HG02588 (cell line): ENCODE data around the gene TMED1.

Experiments
- ATAC-seq: cut with Tn5 transposase; IDR thresholded peaks from one replicate; pipeline ENCODE4 v1.9.1; 2021; ENCODE audit warnings: mild to moderate bottlenecking, moderate library complexity; ENCODE audit not compliant: unreplicated experiment

The TMED1 gene

GRCh38 chr19:10812196-10812595 is 23.8 kb downstream of the TMED1 start:
- ATAC-seq, result no peak

GRCh38 chr19:10811391-10812111 is 24.5 kb downstream of the TMED1 start:
- no peak for ATAC-seq

GRCh38 chr19:10809651-10810285 is 26.2 kb downstream of the TMED1 start:
- no peak for ATAC-seq

DNA sequence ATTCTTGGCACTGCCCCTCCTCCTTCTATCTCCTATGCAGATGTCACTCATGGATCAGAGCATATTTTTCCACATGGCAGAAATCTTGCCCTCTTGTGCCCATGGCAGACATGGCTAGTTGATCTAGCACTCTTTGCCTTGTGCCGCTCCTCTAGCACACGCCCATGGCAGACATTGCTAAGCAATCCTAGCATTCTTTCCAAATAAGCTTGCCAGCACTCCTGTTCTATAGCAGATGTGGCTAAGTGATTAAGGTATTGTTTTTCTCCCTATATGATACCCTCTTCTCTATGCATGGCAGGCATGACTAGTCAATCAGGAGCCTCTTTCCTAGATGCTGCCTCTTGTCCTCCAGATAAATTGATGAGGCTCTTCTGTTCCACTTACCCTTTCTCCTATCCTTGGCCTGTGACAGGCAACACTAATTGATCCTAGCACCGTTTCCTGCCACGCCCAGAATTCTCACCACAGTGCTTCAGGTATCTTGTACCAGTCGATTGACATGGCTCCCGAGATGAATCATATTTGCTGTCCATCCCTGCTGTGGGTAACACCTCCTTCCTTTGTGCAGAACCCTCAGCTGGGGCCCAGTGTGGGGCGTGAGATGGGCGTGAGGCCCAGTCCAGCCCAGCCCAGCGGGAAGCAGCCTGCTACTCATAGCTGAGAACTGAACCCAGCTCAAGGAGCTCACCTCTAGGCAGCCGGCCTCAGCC is 26.9 kb downstream of the TMED1 start:
- no peak for ATAC-seq

DNA sequence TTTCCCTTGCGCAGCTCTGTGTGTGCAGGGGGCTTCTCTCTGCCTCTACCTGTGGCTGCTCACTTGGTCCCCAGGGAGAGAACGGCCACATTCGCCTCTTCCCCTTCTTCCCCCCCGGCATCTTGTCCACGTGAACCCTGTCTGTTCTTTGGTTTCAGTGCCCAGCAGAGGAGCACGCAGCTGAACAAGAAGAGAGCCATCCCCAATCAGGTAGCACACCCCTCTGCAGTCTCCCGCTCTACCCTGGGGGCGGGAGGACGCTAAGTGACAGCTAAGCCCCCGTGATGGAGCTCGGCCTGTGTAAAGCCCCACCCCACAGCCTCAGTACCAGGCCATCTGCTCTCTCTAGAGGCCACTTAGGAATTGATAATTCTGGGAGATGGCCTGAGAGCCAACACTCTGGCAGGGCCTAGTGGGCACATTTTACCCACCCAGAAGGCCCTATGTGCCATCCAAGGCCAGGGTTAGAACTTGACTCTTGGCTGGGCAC is 30.2 kb downstream of the TMED1 start:
- ATAC-seq, result no peak

DNA sequence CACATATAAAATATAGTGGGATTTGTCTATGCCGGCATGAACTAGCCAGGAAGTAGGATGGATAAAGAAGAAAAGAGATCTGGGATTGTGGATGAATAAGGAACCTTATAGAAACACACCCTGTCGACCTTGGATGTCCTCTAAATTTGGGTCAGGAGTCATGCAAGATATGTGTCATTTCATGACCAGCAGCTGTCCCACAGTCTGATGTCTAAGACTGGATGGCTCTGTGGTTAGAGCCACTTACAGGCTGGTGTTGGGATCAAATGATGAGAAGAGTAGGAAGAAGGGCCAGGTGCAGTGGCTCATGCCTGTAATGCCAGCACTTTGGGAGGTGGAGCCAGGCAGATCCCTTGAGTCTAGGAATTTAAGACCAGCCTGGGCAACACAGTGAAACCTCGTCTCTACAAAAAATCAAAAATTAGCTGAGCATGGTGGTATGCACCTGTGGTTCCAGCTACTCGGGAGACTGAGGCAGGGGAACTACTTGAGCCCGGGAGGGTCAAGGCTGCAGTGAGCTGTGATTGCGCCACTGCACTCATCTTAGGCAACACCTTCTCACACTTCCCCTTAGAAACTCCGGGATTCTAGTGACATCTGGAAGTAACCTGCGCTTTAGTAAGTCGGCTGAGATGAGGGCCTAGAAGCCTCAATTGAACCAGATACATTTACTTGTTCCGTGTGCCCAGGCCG is 30.8 kb downstream of the TMED1 start:
- no peak for ATAC-seq

- ATAC-seq, result no peak
These were observed 32.8 kb downstream of the TMED1 start for GRCh38 chr19:10803252-10803651.

DNA sequence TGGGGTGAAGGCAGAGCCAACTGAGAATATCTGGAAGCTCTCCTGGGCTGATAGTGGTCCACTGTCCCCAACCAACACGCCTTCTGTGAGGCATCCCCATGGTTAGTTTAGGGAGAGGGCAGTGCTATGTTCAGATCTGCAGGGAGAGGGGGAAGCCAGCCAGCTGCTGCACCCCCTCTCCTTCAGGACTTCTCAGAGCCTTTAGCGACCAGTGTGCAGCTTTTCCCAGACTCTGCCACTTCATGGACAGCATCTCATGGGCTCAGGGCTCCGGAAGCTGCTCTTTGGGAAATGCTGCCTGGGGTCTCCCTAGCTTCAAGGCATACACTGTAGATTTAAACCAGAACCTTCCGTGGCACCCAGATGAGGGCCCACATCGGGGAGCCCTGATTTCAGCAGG is 33.5 kb downstream of the TMED1 start:
- no peak for ATAC-seq

- no peak for ATAC-seq
These were observed 35.5 kb downstream of the TMED1 start for GRCh38 chr19:10800488-10800887.

- peak; percentile 50 for ATAC-seq
These were observed 38.3 kb downstream of the TMED1 start for GRCh38 chr19:10797541-10798256.

- no peak for ATAC-seq
These were observed 38.9 kb downstream of the TMED1 start for GRCh38 chr19:10797078-10797477.

GRCh38 chr19:10796653-10797052 is 39.4 kb downstream of the TMED1 start:
- ATAC-seq, result no peak

DNA sequence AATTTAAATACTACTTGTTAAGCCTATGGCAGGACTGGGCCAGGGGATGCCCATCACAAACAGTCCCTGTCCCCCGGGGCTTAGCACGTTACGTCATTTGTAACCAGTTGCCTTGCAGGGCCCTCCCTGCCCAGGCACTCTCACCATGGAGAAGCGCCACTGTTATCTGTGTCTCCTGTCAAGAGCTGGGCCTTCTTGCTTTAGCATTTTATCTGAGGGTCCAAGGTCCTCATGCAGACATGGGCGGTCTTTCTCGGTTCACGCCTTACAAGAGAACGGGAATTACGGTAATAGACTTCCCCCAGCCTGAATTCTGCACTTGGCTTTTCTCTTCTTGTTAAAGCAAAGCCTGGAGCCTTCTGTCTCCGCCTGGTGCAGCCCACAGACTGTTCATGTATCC is 46.1 kb downstream of the TMED1 start:
- ATAC-seq, result no peak

DNA sequence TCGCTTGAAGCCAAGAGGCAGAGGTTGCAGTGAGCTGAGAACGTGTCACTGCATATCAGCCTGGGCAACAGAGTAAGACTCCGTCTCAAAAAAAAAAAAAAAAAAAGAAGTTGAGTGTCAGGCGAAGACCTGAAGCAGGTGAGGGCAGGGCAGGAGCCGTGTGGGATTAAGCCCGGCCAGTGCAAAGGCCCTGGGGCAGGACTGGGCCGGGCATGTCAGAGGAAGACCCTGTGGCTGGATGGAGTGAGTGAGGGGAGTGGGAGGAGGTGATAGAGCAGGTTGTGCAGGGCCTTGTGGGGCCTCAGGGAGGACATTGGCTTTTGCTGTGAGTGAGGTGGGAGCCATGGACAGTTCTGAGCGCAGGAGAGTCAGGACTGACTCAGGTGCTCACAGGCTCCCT is 47.9 kb downstream of the TMED1 start:
- no peak for ATAC-seq

DNA sequence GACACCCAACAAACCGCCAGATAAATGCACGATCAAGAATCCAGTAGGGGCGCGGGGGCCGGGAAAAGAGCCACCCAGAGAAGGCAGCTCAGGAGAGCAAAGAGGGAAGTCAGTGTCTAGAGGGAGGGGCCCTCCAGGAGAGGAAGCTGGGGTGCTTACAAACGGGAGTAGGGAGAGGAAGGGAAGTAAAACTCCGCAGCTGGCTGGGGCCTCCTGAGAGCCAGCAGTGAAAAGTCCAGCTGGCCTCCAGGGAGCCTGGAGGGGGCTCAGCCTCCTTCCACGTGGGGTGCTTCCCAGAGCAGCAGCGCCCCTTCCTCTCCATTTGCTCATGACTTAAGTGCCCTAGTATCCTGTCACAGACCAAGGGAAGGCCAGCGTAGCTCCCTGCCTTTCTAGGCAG is 51.8 kb downstream of the TMED1 start:
- no peak for ATAC-seq

DNA sequence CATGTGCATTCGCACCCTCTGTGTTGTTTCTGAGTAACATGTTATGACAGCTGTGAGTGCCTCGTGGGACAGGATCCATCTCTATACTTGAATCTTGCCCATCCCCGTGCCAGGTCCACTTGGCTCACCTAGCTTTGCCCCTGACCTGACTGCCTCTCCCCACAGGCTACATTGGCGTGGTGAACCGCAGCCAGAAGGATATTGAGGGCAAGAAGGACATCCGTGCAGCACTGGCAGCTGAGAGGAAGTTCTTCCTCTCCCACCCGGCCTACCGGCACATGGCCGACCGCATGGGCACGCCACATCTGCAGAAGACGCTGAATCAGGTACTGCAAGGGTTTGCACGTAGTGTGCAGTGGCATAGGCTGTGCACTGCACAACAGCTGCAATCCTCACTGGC is 53.2 kb downstream of the TMED1 start:
- ATAC-seq, result no peak
